ENCODE results near the gene ZNF813.

- TF ChIP-seq CTCF (IDR thresholded peaks at IDR 0.05; ENCODE audit: low read depth, low read length) (no peak), EZH2phosphoT487 (IDR thresholded peaks at IDR 0.05; ENCODE audit: low read depth) (no peak)
These were observed 50.6 kb downstream of the ZNF813 start for GRCh38 chr19:53518121-53518520.
